Lung microvascular endothelial cell (primary cell): ENCODE measurements around the gene EIF5A2. TPM values are rescaled to one million over a fixed set of nuclear protein-coding genes. Genes with fewer than 3 reads are reported as not detected.
A peak's percentile ranks its signal among the peaks of the same experiment; 100 is the strongest.
"Not testable (repeated sequence)": the region's sequence is repeated elsewhere in the genome, so short reads cannot be mapped to it uniquely, and the experiment has no call there.

Experiments used
- DNase-seq, 2 donors: peaks; one replicate each; pipeline versions ENCODE4 v3.0.0 to v3.0.0-alpha.2; 2010; ENCODE audit warnings: low read depth in 2 of 2
- total RNA-seq: library from RNA; depleted of rRNA; stranded (reverse); fragments of >200 nt; gene quantifications from 2 replicates; pipeline ENCODE4 v1.2.1, GENCODE V29; 2014

EIF5A2 gene
- total RNA-seq, 1 donor from 2014 or later, result 4.6 TPM

DNA sequence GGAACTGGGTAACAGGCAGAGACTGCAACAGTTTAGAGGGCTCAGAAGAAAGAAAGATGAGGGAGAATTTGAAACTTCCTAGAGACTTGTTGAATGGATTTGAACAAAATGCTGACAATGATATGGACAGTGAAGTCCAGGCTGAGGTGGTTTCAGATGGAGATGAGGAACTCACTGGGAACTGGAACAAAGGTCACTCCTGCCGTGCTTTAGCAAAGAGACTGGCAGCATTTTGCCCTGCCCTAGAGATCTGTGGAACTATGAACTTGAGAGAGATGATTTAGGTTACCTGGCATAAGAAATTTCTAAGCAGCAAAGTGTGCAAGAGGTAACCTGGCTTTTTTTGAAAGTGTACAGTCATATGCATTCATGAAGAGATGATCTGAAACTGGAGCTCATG, 11.7 kb downstream of the EIF5A2 start:
- DNase-seq, result no peak

DNA sequence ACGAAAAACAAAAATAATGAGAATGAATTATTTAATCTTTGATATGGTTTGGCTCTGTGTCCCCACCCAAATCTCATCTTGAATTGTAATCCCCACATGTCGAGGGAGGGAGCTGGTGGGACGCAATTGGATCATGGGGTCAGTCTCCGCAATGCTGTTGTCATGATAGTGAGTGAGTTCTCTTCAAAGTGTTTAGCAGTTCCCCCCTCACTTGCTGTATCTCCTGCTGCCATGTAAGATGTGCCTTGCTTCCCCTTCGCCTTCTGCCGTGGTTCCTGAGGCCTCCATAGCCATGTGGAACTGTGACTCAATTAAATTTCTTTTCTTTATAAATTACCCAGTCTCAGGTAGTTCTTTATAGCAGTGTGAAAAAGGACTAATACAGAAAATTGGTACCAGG, 12.1 kb downstream of the EIF5A2 start:
- not testable (repeated sequence) for DNase-seq

DNA sequence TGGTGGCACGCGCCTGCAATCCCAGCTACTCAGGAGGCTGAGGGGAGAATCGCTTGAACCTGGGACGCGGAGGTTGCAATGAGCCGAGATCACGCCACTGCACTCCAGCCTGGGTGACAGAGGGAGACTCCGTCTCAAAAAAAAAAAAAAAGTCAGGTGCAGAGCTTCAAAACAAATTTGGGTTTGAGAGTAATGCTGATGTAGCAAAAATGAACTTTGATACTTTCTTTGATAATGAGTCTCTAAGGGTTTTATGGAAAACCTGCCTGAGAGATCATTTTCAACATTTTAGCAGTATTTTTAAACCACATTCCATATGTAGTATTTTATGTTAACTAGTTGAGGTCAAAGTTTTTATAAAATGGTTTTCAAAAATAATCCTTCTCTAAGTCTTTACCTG, 14.5 kb downstream of the EIF5A2 start:
- no peak for DNase-seq

DNA sequence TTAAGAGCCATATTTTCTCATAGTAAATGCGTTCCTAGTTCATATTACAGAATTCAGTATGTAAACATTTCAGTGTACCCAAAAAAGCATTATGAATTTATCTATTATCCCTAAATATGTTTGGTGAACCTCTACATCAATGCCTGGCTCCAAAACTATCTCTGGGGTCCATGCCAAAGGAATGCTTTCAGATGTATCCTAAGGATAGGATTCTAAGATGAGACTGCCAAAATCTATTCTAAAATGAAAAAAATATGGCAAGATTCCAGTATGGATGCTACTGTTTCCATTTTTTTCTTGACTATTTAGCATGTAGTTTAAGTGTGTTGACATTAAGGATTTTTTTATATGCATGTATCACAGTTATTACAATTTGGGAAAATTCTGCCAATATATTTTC, 18.8 kb downstream of the EIF5A2 start:
- no peak for DNase-seq

DNA sequence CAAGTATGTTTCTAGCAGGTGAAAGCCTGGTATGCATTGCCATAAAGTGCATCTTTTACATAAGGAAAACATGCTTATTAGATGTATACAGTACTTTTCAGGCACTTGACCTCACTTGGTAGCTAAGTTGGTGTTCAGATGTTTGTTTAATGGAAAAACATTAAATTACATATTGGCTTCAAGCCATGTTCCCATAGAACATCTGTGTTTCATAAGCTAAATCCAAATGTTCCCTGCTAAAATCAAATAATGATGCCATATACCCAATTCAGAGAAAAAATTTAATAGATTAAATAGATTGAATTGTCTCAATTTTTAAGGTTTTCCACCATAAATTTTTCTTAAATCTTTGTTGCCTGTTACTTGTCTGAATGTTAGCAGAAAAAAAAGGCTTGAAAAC, 19.3 kb downstream of the EIF5A2 start:
- no peak for DNase-seq

DNA sequence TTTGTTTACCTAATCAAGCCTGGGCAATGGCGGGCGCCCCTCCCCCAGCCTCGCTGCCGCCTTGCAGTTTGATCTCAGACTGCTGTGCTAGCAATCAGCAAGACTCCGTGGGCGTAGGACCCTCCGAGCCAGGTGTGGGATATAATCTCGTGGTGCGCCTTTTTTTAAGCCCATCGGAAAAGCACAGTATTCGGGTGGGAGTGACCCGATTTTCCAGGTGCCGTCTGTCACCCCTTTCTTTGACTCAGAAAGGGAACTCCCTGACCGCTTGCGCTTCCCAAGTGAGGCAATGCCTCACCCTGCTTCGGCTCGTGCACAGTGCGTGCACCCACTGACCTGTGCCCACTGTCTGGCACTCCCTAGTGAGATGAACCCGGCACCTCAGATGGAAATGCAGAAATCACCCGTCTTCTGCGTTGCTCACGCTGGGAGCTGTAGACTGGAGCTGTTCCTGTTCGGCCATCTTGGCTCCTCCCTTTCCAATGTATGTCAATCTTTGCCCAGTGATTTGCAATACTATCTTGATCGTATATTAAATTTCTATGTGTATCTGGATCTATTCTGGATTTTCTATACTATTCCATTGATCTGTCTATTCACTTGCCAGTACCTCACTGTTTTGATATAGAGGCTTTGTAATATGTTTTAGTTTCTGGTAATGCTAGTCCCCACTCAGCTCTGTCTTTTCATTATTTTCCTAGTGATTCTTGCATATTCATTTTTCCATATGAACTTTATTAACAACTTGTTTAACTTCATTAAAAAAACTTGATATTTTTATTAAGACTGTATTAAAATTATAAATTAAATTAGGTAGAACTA, 24.1 kb downstream of the EIF5A2 start:
- DNase-seq, result not testable (repeated sequence)

DNA sequence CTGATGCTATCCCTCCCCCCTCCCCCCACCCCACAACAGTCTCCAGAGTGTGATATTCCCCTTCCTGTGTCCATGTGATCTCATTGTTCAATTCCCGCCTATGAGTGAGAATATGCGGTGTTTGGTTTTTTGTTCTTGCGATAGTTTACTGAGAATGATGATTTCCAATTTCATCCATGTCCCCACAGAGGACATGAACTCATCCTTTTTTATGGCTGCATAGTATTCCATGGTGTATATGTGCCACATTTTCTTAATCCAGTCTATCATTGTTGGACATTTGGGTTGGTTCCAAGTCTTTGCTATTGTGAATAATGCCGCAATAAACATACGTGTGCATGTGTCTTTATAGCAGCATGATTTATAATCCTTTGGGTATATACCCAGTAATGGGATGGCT, 29.7 kb downstream of the EIF5A2 start:
- DNase-seq, result not testable (repeated sequence)

DNA sequence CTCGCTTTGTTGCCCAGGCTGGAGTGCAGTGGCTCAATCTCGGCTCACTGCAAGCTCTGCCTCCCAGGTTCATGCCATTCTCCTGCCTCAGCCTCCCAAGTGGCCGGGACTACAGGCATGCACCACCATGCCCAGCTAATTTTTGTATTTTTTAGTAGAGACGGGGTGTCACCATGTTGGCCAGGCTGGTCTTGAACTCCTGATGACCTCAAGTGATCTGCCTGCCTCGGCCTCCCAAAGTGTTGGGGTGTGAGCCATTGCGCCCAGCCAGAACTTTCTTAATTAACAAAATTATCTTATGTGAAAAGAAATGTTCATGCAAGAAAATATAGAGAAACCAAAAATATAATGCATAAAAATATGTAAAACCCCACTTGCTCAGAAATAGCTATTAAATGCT, 31.1 kb downstream of the EIF5A2 start:
- not testable (repeated sequence) for DNase-seq

DNA sequence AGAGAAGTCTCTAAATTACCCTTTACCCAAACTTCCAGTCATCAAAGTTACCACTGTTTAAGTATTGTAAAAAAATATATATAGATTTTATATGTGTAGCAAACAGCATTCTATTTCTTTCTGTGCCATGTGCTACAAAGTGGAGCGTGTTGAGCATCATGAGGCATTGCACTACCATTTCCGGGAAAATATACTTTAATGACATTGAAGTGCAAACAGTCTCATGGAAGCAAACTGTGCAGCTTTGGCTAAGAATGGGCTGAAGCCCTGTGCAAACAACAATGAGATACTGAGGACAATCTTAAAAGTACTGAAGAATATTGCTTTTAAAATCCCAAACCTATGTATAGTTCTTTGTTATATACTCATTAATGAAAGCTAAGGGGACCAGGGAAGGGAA, 31.9 kb downstream of the EIF5A2 start:
- no peak for DNase-seq

DNA sequence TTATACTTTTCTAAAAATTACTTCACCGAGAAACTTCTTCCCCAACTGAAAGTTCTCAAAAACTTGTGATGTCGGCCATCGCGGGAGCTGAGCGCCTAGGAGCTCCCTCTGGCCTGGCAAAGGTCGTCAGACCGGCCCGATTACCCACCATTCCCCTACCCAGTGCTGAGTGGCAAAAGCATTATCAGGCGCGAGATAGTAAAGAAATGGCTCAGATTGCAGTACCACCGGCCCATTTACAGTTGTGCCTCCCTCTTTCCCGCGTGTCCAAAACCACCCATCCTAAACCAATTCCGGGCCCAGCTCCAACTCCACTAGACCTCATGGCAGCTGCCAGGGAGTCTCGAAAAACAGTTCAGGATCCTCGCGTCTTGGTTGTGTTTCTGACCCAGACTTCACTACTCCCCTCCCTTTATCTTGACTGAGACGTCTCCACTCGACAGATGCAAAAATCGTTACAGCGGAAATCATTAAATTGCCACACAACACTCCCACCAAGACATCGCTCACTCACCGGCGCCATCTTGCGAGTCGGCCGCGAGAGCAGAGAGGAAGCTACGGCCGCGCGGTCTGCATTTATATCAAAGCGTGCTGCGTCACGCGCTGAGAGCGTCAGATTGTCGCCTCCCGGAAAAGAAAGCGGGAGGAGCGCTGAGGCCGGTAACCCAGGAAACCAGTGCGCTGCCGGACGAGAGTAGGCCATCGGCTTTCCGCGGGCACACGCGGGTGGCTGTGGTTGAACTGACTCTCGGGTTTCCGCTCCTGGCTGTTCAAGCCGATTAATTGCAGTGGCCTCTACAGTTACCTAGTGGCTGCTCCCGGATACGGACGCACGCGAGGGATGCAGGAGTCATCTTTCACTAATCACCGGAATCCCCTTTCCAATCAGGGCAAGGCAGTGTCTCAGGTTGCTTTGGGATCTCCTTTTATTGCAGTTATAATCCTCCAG, 38.5 kb downstream of the EIF5A2 start, which contains the start of gene RPL22L1:
TSS of gene RPL22L1 (minus strand) at position 551 of the 949 bp plus-strand sequence. CDS start at position 523, 28 bp downstream.
- DNase-seq, result peak; percentile 94 to 95

DNA sequence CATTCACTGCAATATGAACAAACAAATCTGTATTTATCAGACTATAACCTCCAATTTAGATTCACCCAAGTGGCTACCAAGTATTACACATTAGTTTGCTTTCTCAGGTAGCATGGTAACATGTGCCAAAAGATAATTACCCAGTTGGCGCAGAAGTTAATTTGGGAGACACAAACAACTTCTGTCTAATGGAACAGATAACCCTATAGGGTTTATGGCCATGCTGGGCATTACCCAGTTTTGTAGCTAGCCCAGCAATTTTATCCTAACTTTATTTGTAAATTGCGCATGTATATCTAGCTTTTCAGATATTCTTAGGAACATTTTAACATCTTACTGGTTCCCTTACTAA, 39.2 kb downstream of the EIF5A2 start:
- peak; percentile 2 to 24 for DNase-seq

DNA sequence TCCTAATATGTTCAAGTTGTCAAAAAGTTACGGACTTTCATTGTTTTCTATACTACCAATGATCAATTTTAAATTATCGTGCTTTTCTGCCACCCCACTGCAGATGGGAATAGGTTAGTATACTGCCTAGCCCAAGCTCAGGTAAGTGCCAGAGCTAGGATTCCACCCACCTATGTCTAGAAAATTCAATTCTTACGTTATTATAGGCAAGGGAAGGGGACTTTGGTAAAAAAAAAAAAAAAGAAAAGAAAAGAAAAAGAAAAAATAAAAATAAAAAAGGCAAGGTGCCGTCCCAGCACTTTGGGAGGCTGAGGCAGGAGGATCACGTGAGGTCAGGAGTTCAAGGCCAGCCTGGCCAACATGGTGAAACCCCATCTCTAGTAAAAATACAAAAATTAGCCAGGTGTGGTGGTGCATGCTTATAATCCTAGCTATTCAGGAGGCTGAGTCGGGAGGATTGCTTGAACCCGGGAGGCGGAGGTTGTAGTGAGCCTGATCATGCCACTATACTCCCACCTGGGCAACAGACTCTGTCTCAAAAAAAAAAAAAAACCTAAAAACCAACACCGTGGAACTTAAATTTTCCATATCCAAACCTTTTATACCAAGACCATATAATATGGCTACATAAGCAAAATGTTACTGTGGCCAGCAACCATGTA, 39.7 kb downstream of the EIF5A2 start:
- DNase-seq, result no peak

DNA sequence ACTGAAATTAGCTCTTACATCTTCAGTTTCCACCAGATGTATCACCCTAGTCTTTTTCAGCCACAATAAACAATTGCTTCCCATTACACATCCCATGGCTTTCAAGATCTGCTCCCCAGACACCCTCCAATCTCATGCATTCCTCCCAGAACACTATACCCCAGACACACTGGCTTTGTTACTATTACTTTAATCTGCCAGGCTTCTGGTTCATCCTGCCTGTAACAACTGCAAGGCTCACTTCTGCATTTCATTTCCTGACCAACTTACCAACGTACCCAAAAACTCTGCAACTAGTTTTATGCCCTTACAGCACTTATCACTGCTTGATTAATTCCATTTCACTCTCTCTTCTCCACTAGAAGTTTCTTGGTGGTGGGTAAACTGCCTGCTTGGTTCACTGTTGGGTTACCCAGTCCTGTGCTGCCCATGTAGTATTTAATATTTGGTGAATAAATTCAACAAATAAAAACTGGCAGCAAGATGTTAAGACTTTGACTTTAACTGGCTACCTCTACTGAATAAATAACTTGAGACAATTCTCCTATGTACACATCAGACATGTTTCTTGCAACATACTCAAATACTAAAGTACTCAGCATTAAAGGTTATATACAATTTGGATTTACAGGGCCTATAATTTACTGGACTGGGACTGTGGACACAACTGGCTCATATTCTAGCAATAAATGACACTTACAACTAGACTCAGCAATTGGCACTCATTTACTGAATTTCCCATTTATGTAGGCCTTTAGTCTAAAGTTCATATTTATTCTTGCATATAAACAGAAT, 41.1 kb downstream of the EIF5A2 start:
- DNase-seq, result peak in 1 of 2 donors; percentile 6

DNA sequence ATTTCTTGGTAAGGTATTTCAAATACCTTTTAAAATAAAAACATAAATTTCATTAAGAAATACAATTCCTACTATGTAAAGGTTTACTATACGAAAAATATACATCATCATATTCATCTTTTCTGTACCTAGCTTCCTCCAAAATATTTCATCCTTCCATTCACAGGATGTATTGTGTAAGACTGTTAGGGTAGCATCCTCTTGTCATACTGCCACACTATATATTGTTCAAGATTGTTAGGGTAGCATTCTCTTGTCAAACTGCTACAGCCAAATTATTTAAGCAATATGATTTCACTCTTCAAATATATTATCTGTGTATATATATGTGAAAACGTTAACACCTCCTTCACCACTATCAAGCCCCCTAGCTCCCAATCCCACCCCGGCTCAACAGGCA, 41.9 kb downstream of the EIF5A2 start:
- no peak for DNase-seq

DNA sequence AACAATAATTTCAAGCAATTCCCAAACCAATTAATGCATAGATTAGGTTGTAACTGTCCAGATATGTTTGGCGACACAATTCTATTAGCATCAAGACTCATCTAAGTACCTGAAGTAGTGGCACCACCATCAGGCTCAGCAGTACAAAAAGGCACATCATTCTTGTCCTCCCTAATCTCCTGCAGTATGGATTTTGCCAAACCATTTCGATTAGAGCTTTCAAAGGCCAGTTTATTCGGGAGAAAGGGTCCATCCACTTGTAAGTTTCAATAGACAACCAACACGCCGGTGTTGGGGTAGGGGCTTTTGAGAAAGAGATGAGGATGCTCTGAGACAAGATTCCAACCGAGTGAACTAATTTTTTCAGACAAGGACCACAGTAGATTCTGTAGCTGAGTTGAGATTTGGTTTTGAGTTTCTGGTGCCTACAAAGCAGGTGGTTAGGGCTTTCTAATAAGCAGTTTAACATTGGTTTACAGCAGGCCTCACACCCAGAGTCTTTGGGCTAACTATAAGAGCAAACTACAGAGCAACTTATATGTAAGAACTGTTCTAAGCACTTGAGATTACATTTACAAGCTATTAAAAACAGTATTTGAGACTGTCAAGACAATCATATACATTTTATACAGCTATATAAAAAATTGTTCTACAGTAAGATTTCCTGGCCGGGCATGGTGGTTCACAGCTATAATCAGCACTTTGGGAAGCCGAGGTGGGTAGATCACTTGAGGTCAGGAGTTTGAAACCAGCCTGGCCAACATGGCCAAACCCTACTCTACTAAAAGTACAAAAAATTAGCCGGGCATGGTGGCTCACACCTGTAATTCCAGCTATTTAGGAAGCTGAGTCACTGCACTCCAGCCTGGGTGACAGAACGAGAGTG, 43.0 kb downstream of the EIF5A2 start:
- DNase-seq, result no peak

DNA sequence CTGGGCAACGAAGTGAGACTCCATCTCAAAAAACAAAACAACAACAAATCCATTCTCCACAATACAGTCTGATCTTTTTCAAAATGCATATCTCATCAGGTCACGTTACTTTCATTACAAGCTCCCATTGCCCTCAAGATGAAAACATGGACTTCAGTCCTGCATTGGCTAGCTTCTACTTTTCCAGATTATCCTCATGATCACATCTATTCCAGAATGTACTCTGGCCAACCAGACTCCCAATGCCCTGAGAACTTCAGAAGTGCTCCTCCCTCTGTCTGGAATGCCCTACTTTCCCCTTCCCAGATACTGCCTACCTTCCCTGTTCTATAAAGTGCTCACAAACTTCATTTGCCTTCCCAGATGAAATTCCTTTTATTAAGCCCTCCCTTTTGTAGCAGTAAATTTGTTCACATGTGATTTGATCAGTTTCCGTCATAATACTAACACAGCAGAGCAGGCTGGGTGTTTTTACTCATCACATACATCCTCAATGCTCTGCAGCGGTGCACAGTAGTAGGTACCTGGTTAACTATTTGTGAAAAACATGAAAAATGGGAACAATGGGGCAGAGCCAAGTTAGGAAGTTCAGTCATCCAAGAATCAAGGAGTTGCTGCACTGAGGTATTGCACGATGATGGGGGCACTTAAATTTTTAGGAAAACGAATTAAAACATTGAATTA, 43.8 kb downstream of the EIF5A2 start:
- DNase-seq, result no peak

DNA sequence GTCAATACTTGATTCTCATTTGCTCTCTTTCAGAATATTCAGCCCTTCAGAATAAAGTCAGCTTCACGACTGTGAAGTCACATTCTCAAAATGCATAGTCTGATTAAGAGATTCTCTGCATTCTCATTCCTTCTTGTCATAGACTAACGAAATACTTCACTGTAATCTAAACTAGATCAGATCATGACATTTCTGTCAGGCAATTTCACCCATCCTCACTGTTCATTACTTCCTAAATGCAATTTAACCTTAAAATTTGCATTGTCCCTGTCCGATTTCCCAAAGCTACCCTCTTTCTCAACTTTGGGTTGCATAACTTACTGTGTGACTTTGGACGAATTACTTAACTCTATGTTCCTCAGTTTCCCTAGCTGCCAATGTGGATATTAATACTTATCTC, 44.6 kb downstream of the EIF5A2 start:
- DNase-seq, result no peak

DNA sequence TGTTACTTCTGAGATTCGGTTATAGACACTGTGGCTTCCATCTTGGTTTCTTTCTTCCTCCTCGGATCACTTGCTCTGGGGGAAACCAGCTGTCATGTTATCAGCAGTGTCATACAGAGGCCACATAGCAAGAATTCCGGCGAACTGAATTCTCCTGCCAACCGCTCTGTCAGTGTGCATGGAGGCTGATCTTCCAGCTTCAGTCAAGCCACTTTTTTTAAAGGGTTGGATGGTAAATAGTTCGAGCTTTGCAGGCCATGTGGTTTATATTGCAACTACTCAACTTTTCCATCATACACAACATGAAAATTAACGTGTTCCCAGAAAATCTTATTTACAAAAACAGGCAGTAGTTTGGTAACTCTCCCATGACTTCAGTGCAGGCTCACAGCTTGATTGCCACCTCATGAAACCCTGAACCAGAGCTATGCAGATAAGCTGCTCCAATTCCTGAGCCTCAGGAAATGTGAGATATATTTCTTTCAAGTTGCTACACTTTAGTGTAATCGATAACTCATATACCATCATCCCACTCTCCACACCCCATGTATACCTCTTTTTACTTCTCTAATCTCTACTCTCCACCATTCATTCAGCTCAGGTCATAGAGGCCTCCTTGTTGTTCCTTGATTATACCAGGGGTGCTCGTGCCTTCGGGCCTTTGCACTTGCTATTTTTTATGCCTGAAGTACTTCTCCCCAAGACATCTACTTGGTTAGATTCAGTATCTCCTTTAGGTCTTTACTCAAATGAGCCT, 45.6 kb downstream of the EIF5A2 start:
- no peak for DNase-seq

DNA sequence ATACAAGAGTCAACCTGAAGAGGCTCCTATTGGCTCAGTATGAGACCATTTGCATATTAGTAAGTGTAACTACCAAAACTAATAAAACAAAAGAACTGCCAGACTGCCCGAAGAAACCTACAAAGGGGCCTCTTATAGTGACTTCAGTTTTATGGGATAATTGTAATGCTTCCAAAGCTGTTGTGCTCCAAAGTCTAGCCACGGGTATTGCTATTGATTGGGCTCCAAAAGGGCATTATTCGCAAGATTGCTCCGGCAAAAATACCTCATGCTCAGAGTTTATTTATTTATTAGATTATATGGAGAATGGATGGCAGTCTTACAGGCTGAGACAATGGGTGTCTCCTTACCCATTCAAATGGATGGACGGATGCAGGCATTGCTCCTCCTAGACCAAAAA, 49.8 kb downstream of the EIF5A2 start:
- DNase-seq, result no peak
